Skeletal muscle cell (primary cell): Measurements from ENCODE around the gene TEX22.

Experiments
- DNase-seq: peaks from one replicate; pipeline ENCODE4 v3.0.0-alpha.2; 2010; ENCODE audit warnings: low read depth
- H3K4me3 ChIP-seq: 2 replicates; pipeline ENCODE4 v1.5.1; 2011; ENCODE audit warnings: low read depth, mild to moderate bottlenecking, control low read depth, low read length, moderate library complexity

Gene TEX22

GRCh38 chr14:105382343-105383082 is 15.8 kb upstream of the TEX22 start:
- no peak for DNase-seq
- no peak overlapping the region for H3K4me3 ChIP-seq

- DNase-seq, result no peak
- no peak overlapping the region for H3K4me3 ChIP-seq
These were observed 15.1 kb upstream of the TEX22 start for GRCh38 chr14:105383083-105383730.

- no peak overlapping the region for H3K4me3 ChIP-seq
- no peak for DNase-seq
These were observed 14.2 kb upstream of the TEX22 start for GRCh38 chr14:105384041-105384557.

- no peak overlapping the region for H3K4me3 ChIP-seq
- no peak for DNase-seq
These were observed 13.6 kb upstream of the TEX22 start for GRCh38 chr14:105384605-105385321.

- no peak for DNase-seq
- H3K4me3 ChIP-seq, result no peak overlapping the region
These were observed 13.1 kb upstream of the TEX22 start for GRCh38 chr14:105385322-105385637.

- DNase-seq, result no peak
- H3K4me3 ChIP-seq, result no peak overlapping the region
These were observed 12.5 kb upstream of the TEX22 start for GRCh38 chr14:105385698-105386365.

GRCh38 chr14:105386581-105387529 is 11.5 kb upstream of the TEX22 start:
- DNase-seq, result no peak
- H3K4me3 ChIP-seq, result no peak overlapping the region

- no peak overlapping the region for H3K4me3 ChIP-seq
- no peak for DNase-seq
These were observed 10.8 kb upstream of the TEX22 start for GRCh38 chr14:105387530-105387922.

- no peak overlapping the region for H3K4me3 ChIP-seq
- DNase-seq, result no peak
These were observed 10.0 kb upstream of the TEX22 start for GRCh38 chr14:105388110-105388951.

GRCh38 chr14:105388976-105389375 is 9.4 kb upstream of the TEX22 start:
- no peak for DNase-seq
- no peak overlapping the region for H3K4me3 ChIP-seq

GRCh38 chr14:105389534-105389933 is 8.8 kb upstream of the TEX22 start:
- no peak for DNase-seq
- no peak overlapping the region for H3K4me3 ChIP-seq

- no peak for DNase-seq
- H3K4me3 ChIP-seq, result no peak overlapping the region
These were observed 8.1 kb upstream of the TEX22 start for GRCh38 chr14:105389976-105390848.

- no peak overlapping the region for H3K4me3 ChIP-seq
- no peak for DNase-seq
These were observed 7.4 kb upstream of the TEX22 start for GRCh38 chr14:105390849-105391500.

GRCh38 chr14:105391541-105391940 is 6.8 kb upstream of the TEX22 start:
- DNase-seq, result no peak

GRCh38 chr14:105392131-105393090 is 5.9 kb upstream of the TEX22 start:
- no peak for DNase-seq
- no peak overlapping the region for H3K4me3 ChIP-seq

More at GRCh38 chr14:105391541-105391940, 6.8 kb upstream of the TEX22 start:
- no peak overlapping the region for H3K4me3 ChIP-seq

- H3K4me3 ChIP-seq, result no peak overlapping the region
- no peak for DNase-seq
These were observed 5.2 kb upstream of the TEX22 start for GRCh38 chr14:105393151-105393550.
